Muscle layer of duodenum (tissue), 2 donors: Measurements from ENCODE around the gene RGL3.
A peak's percentile ranks its signal among the peaks of the same experiment; 100 is the strongest.

Experiments
- H3K27ac ChIP-seq: one replicate; pipeline ENCODE4 v1.7.0; 2013; ENCODE audit warnings: mild to moderate bottlenecking, low read length
- H3K27me3 ChIP-seq: one replicate; pipeline ENCODE4 v1.7.0; 2013; ENCODE audit warnings: low read depth, mild to moderate bottlenecking, control low read depth, low read length
- H3K36me3 ChIP-seq, 2 donors: one replicate each; pipeline ENCODE4 v1.7.0; 2013; ENCODE audit warnings: low read length in 2 of 2, control low read depth in 1 of 2, mild to moderate bottlenecking in 1 of 2; ENCODE audit not compliant: insufficient read depth in 2 of 2, control insufficient read depth in 1 of 2
- H3K4me1 ChIP-seq, 2 donors: one replicate each; pipeline ENCODE4 v1.7.0; 2013; ENCODE audit warnings: low read length in 2 of 2, mild to moderate bottlenecking in 2 of 2, control low read depth in 1 of 2, moderate library complexity in 1 of 2; ENCODE audit not compliant: insufficient read depth in 2 of 2, control insufficient read depth in 1 of 2
- H3K4me3 ChIP-seq, 2 donors: one replicate each; pipeline ENCODE4 v1.7.0; 2013; ENCODE audit warnings: low read length in 2 of 2, low read depth in 1 of 2, mild to moderate bottlenecking in 1 of 2
- H3K9me3 ChIP-seq, 2 donors: one replicate each; pipeline ENCODE4 v1.7.0; 2013; ENCODE audit warnings: low read length in 2 of 2, control low read depth in 1 of 2, mild to moderate bottlenecking in 1 of 2; ENCODE audit not compliant: control insufficient read depth in 1 of 2
- donor health status: healthy.

The RGL3 gene

GRCh38 chr19:11346104-11346940, 72.8 kb downstream of the RGL3 start, which contains the start of the genes CCDC159 and TMEM205:
CCDC159 (plus strand) TSS chr19:11346519; CDS start chr19:11346607, 88 bp downstream.
TMEM205 (minus strand) TSS chr19:11346268; CDS start chr19:11345619, 649 bp downstream.
- H3K36me3 ChIP-seq, result peaks cover 0 to 10% of the 10 kb centered on the region in 2 donors
- peak within 1 kb of the TSS; percentile 91 for H3K27ac ChIP-seq
- no peaks in the 10 kb centered on the region for H3K9me3 ChIP-seq
- H3K27me3 ChIP-seq, result no peaks in the 10 kb centered on the region
- H3K4me3 ChIP-seq, result peak within 1 kb of the TSS; percentile 66 to 82
- peaks cover 12 to 20% of the 10 kb centered on the region in 2 donors for H3K4me1 ChIP-seq

GRCh38 chr19:11345122-11345803, 73.9 kb downstream of the RGL3 start:
- Histone ChIP-seq H3K27me3 (no peaks in the 10 kb centered on the region), H3K9me3 (no peaks in the 10 kb centered on the region)

More at GRCh38 chr19:11345122-11345803, 73.9 kb downstream of the RGL3 start:
- Histone ChIP-seq H3K27ac (peak overlapping the region; percentile 91), H3K4me1 (peaks cover 12 to 20% of the 10 kb centered on the region in 2 donors), H3K36me3 (peaks cover 0 to 11% of the 10 kb centered on the region in 2 donors), H3K4me3 (peak overlapping the region; percentile 66 to 82)
